ENCODE measurements around the gene CENPO. TPM values are rescaled to one million over a fixed set of nuclear protein-coding genes. Genes with fewer than 3 reads are reported as not detected.
A peak's percentile ranks its signal among the peaks of the same experiment; 100 is the strongest.

Gene CENPO
- 9.2 and 12.5 TPM in 2 replicates for total RNA-seq

DNA sequence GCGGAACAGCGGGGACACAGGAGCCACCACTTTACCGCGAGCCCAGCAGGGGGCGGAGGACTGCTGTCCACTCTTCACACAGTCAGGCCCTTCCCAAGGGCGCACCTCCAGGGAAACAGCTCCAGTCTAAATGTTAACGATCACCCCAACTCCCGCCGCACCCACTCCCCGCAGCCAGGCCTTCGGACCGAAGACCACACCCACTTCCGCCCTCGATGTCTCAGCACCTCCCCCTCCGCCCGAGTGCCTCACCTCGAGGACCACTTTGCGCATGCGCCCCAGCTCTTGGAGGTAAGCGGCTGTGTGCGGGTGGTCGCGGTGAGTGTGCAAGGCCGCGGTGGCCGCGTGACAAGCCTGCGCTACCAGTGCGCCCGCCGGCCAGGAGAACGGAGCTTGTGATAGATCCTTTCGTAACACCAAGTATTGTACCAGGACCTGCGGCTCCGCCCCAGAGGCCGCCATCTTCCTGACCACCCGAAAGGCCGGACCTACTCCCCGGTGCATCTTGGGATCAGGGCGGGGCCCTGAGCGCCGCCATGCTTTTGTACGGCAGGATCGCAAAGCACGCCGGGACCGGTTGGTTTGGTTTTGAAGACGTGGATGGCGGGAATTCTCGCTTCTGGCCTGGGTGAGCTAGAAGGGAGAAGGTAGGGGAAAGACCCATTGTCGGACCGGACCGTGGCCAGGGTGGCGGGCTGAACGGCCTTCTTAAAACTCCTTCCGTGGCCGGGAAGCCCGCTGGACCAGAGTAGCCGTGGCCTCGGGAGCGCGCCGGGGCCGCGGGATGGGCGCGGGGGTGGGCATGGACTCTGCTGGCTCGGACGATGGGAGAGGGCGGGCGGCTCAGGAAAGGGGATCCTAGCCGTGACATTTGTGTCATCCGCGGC lies at the start of gene CENPO, which contains the start of gene PTRHD1:
Gene CENPO, plus strand, starts transcription at position 552 of the 887 bp plus-strand sequence. CDS start 495 bp downstream, outside the sequence.
Gene PTRHD1, minus strand, starts transcription at position 518 of the 887 bp plus-strand sequence. Its CDS starts 14 bp downstream, at position 504.
- peak; percentile 89 to 96 for DNase-seq (ENCODE audit: low read depth in 2 of 2)

DNA sequence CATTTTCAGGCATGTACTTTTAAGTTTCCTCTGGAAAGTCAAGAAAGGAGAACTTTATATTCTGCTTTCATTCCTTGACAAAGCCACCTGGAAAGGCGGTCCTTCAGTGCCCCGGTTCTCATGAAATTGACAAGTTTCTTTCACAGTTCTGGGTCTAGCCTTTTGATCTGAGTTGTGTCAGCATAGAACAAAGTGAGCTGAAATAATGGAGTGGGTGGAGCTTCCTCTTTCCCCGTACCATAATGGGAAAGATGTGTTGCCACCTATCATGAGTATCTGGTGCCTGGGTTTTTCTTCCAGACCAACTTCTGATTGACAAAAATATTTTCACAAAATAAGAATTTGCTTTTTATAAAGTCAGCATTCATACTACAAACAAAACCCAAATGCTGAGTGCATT lies 49.3 kb upstream of the CENPO start:
- peak in 1 of 2 donors; percentile 11 for DNase-seq (ENCODE audit: low read depth in 2 of 2)

DNA sequence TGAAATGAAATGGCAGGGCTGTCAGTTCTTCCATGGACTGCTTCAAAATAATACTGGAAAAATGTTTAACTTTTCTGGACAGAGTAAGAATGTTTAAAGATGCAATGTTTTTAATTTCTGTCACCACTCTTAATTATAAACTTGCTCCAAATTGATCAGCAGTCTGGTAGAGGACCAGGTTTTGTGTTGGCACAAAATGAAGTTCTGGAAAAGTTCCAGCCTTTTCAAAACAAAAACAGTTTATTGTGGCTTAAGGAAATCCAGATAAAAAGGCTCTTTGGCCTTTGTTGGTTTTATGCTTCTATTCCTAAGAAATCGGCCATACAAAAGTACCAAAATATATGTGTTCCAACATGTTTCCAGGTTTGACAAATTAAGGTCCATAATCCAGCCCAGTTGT lies 48.9 kb upstream of the CENPO start:
- no peak for DNase-seq (ENCODE audit: low read depth in 2 of 2)

DNA sequence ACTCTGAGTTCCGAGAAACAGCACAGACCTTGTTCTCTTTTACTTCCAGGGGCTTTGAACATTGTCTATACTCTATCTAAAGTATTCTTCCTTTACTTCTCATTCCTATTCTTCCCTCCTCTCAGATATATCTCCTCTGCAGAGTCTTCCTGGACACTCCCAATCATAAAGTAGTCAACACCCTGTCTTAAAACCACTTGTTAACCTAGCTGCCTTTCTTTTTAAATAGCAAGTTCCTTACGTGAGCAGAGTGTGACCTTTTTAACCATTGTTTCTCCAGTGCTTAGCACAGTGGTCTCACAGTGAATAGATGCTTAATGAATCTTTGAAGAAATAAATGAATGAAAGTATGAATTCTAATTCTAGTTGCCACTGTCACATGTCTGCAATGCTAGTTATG lies 47.4 kb upstream of the CENPO start:
- DNase-seq (ENCODE audit: low read depth in 2 of 2), result no peak

GRCh38 chr2:24747299-24747698 lies 45.9 kb upstream of the CENPO start:
- DNase-seq (ENCODE audit: low read depth in 2 of 2), result no peak

DNA sequence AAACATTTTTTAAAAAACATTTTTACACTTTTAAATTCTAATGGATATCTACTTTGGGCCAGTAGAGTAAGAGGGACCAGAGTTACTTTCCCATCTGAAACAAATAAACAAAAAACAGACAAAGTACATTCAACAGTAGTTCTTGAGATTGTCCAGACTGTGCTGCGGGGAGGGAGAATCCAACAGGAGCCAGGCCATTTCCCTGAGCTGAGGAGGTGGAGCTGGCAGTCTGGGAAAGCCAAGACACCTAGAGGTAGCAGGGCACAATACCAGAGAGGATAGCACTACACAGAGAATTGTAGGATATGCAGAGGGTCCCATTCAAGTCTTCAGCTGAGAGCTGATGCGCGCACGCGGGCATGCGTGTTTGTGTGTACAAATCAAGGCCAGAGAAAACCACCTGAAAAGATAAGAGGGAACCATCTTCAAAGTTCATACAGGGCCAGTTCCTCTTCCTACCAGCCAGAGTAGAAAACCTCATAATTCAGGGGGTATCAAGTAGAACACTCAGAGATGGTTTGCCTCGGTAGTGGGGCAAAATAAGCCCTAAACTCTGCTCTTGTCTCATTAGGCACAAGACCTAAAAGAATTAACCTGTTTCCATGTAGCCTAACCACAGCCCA lies 44.0 kb upstream of the CENPO start:
- DNase-seq (ENCODE audit: low read depth in 2 of 2), result no peak

GRCh38 chr2:24754985-24755705 lies 38.1 kb upstream of the CENPO start:
- no peak for DNase-seq (ENCODE audit: low read depth in 2 of 2)

- DNase-seq (ENCODE audit: low read depth in 2 of 2), result no peak
Observed at GRCh38 chr2:24756789-24757188, 36.4 kb upstream of the CENPO start.

DNA sequence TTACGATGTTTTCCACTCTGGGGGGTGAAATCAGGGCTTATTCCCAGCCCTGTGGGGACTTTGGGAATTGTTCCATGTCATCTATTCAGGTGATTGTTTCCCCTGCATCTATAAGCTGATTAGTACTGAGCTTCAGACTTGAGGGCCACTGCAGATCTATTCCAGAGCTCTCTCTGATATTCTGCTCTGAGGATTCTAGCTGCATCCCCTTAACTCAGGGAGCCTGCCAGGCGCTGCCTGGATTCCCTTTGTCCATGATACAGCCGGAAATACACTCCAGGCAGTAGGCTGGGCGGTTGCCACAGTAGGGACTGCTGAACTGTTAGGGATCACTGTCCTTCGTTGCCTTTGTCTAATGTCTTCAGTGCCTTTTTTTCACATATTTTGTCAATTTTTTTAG lies 31.4 kb upstream of the CENPO start:
- DNase-seq (ENCODE audit: low read depth in 2 of 2), result no peak

GRCh38 chr2:24762518-24762917 lies 30.7 kb upstream of the CENPO start:
- no peak for DNase-seq (ENCODE audit: low read depth in 2 of 2)

- no peak for DNase-seq (ENCODE audit: low read depth in 2 of 2)
Observed at GRCh38 chr2:24763843-24764242, 29.4 kb upstream of the CENPO start.

DNA sequence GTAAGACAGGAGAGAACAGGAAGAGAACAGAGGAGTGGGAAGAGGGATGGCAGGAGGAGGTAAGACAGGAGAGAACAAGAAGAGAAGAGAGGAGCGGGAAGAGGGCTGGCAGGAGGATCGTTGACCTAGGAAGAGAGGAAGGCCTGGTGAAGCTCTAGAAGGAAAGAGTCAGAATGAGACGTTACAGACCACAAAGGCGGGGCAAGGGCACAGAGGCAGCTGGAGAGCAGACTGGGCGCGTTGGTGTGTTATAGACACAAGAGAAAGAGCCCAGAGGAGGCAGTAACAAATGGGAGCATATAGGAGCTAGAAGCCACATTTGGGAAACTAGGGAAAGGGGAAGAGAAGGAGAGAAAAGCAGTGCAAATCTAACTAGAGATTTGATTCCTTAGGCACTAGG lies 26.6 kb upstream of the CENPO start:
- DNase-seq (ENCODE audit: low read depth in 2 of 2), result no peak

DNA sequence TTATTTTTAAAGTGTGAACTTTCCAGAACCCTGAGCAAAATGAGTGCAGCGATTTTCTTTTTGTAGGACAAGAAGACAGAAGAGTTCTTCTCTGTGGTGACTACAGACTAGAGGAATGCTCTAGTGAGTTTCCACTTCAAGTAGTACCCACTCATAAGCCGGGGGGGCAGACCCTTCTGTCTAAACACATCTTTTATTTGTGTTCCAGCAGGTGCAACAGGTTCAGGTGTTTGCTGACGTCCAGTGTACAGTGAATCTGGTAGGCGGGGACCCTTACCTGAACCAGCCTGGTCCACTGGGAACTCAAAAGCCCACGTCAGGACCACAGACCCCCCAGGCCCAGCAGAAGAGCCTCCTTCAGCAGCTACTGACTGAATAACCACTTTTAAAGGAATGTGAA lies 25.2 kb upstream of the CENPO start:
- DNase-seq (ENCODE audit: low read depth in 2 of 2), result no peak

DNA sequence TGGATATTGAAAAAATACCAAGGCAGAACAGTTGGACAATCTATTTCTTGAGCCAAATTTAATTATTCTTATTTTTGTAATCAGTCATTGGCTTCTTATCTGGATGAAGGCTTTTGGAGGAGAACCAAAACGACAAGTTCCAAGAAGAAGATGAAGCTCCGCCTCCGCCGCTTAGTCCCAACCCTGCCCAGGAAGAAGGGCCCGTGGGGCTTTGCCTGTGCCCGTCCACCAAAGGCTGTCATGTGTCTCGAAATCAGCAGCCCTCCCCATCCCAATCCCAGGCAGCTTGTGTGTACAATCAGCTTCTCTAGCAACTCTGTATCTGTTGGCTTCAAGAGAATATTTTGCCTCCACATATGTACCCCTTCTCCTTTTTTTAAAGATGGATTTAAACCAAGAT lies 24.6 kb upstream of the CENPO start:
- DNase-seq (ENCODE audit: low read depth in 2 of 2), result no peak

DNA sequence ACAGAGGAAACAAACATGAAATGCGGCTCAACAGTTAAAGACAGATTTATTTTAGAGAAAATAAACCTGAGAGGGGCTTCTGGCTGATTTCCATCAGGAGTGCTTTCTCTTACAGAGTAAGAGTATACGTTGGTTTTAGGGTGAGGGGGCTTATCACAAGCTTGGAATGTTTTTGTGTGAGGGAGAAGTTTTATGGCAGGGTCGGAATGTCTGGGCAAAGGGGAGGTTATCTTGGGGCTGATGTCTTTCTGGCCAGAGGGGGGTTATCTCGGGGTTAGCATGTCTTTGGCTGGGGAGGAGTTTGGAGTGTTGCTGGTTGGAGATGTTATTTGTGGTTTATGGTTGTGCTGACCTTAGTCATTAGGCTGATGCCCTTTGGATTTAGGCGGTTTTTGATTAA lies 22.2 kb upstream of the CENPO start:
- DNase-seq (ENCODE audit: low read depth in 2 of 2), result no peak

DNA sequence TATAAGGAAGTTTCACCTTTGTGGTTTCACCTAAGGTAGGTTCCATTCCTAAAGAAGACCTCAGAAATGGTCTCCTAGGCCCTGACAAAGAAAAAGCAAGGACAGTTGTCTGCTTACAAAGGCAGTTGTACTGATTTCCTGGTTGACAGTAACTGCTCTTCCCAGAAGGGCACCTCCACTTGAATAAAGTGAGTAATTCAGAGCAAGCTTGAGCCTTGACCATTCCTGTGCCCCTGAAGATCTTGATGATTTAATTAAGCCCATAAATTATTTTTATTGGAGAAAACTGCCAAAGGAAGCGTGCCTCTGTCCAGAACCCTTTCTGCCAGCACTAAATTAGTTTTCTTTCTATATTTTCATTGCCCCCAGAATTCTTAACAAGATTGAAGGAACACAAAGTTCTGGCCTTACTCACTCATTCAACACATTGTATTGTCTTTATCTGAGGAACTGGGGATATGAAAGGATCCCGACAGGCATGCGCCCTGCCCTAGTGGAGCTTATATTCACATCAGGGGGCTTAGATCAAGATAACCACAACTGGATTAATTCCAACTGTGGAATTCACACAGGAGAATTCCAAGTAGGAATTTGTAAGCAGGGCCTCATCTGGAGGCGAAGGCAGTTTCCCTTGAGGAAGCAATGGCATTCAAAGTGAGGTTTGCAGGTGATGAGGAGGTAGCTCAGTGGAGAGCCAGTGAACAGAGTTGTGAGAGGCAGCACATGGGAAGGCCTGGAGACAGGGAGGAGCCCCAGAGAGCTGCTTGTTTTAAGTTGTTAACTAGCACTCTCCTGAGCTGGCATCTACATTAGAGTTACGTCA lies 21.2 kb upstream of the CENPO start:
- no peak for DNase-seq (ENCODE audit: low read depth in 2 of 2)

GRCh38 chr2:24774373-24774772 lies 18.9 kb upstream of the CENPO start:
- DNase-seq (ENCODE audit: low read depth in 2 of 2), result no peak

GRCh38 chr2:24779116-24779515 lies 14.1 kb upstream of the CENPO start:
- DNase-seq (ENCODE audit: low read depth in 2 of 2), result no peak

GRCh38 chr2:24783641-24784040 lies 9.6 kb upstream of the CENPO start:
- no peak for DNase-seq (ENCODE audit: low read depth in 2 of 2)

DNA sequence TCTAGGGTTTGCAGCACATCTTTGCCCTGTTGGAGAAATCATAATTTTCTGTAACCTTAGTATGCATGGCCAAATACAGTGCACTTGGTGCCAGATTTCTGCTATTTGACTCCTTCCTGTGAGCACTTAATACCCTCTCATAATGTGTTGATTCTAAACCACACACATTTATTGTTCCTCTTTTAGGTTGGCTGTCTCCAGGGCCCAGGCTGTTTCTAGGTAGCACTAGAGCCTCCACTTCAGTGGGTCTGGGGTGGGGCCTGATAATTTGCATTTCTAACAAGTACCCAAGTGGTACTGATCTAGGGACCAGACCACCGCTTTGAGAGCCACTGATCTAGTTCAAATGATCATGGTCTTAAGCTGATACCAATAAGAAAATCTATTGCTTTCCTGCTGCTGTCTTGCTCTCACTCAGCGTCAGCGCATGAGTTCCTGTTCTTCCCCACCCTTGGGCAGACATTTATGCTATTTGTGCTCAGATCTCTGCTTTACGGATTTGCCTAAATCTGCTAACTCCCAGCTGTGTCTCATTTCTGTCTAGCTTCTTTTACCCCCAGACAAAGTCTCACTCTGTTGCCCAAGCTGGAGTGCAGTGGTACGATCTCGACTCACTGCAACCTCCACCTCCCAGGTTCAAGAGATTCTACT lies 7.4 kb upstream of the CENPO start:
- no peak for DNase-seq (ENCODE audit: low read depth in 2 of 2)

DNA sequence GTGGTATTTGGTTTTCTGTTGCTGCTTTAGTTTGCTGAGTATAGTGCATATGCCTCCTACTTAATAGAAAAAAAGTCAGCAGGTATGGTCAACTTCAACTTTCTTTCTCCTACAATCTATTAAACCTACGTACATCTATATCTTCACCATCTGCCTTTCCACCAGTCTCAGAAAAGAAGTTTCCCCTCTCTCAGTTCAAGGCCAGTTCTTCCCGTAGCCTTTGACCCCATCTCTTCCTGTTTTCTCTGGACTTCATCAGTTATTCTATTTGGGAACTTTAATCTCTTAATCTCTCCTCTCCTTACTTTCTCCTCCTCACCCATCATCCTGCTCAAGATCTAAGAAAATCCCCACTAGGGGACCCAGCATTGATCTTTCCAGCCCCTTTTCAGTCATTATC lies 5.7 kb upstream of the CENPO start:
- no peak for DNase-seq (ENCODE audit: low read depth in 2 of 2)

All from dermis microvascular lymphatic vessel endothelial cell (primary cell).